NCI-H2196 (cell line): ENCODE data around the gene NT5C1B.
"Not testable (repeated sequence)": the region's sequence is repeated elsewhere in the genome, so short reads cannot be mapped to it uniquely, and the experiment has no call there.

Experiments
- DNase-seq: peaks from one replicate; lab custom pipeline; 2025; ENCODE audit not compliant: unreplicated experiment; lab: John Stamatoyannopoulos, UW

The NT5C1B gene

GRCh38 chr2:18589354-18589753, at the start of gene NT5C1B:
NT5C1B (minus strand) TSS chr2:18589569; CDS start chr2:18589468, 101 bp downstream.
- no peak for DNase-seq

- no peak for DNase-seq
These were observed 47.8 kb upstream of the NT5C1B start for GRCh38 chr2:18637196-18637595.

GRCh38 chr2:18632699-18633098, 43.3 kb upstream of the NT5C1B start:
- DNase-seq, result not testable (repeated sequence)

GRCh38 chr2:18630941-18631340, 41.6 kb upstream of the NT5C1B start:
- no peak for DNase-seq

GRCh38 chr2:18630541-18630940, 41.2 kb upstream of the NT5C1B start:
- DNase-seq, result no peak

GRCh38 chr2:18630101-18630500, 40.7 kb upstream of the NT5C1B start:
- DNase-seq, result no peak

GRCh38 chr2:18626958-18627650, 37.7 kb upstream of the NT5C1B start:
- no peak for DNase-seq

- no peak for DNase-seq
These were observed 36.9 kb upstream of the NT5C1B start for GRCh38 chr2:18626256-18626668.

- DNase-seq, result no peak
These were observed 36.2 kb upstream of the NT5C1B start for GRCh38 chr2:18625563-18625962.

GRCh38 chr2:18623782-18624181, 34.4 kb upstream of the NT5C1B start:
- DNase-seq, result no peak

- no peak for DNase-seq
These were observed 31.7 kb upstream of the NT5C1B start for GRCh38 chr2:18620867-18621632.

GRCh38 chr2:18619091-18619490, 29.7 kb upstream of the NT5C1B start:
- no peak for DNase-seq

- DNase-seq, result no peak
These were observed 24.7 kb upstream of the NT5C1B start for GRCh38 chr2:18614041-18614440.

- no peak for DNase-seq
These were observed 22.8 kb upstream of the NT5C1B start for GRCh38 chr2:18612133-18612532.

GRCh38 chr2:18611604-18612003, 22.2 kb upstream of the NT5C1B start:
- peak; percentile 57 for DNase-seq

- peak; percentile 31 for DNase-seq
These were observed 21.8 kb upstream of the NT5C1B start for GRCh38 chr2:18611184-18611583.

GRCh38 chr2:18610651-18611050, 21.3 kb upstream of the NT5C1B start:
- DNase-seq, result no peak

GRCh38 chr2:18610090-18610489, 20.7 kb upstream of the NT5C1B start:
- DNase-seq, result no peak

- DNase-seq, result no peak
These were observed 15.7 kb upstream of the NT5C1B start for GRCh38 chr2:18605115-18605514.

- DNase-seq, result no peak
These were observed 15.1 kb upstream of the NT5C1B start for GRCh38 chr2:18604531-18604885.

GRCh38 chr2:18603854-18604530, 14.6 kb upstream of the NT5C1B start:
- DNase-seq, result no peak

- DNase-seq, result no peak
These were observed 12.9 kb upstream of the NT5C1B start for GRCh38 chr2:18602298-18602697.
